ENCODE measurements around the gene SPP1.

DNA sequence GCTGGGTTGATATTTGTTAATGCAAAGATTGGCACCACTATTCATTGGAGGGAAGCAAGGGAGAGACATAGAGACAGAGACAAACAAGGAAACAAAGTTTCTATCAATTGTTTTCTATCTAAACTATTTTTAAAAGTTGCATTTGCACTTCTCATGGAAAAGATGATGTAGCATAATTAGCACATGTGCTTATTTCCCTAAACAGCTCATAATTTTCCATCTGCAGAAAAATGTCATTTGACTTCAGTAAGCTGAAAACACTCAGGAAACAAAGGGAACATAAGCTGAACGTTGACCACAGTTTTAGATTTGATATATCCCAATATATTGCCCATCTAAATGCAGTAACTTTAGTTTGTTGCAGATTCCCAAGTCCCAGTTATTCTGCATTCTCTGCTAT lies 18.5 kb upstream of the SPP1 start:
- TF ChIP-seq, protein P1, sequence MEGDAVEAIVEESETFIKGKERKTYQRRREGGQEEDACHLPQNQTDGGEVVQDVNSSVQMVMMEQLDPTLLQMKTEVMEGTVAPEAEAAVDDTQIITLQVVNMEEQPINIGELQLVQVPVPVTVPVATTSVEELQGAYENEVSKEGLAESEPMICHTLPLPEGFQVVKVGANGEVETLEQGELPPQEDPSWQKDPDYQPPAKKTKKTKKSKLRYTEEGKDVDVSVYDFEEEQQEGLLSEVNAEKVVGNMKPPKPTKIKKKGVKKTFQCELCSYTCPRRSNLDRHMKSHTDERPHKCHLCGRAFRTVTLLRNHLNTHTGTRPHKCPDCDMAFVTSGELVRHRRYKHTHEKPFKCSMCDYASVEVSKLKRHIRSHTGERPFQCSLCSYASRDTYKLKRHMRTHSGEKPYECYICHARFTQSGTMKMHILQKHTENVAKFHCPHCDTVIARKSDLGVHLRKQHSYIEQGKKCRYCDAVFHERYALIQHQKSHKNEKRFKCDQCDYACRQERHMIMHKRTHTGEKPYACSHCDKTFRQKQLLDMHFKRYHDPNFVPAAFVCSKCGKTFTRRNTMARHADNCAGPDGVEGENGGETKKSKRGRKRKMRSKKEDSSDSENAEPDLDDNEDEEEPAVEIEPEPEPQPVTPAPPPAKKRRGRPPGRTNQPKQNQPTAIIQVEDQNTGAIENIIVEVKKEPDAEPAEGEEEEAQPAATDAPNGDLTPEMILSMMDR (IDR thresholded peaks at IDR 0.05 in 4 of 5, conservative IDR thresholded peaks at IDR 0.05 in 1 of 5): no peak
- no peak for TF ChIP-seq POLR2A (IDR thresholded peaks at IDR 0.05)

Measured in gastrocnemius medialis (tissue), 4 donors.